NOMO-1 treated with DMSO at 0.1 percent for 48 hours (cell line): ENCODE results near the gene AK1.

Experiments used
- DNase-seq: peaks from one replicate; lab custom pipeline; 2025; ENCODE audit not compliant: unreplicated experiment; lab: John Stamatoyannopoulos, UW

The AK1 gene

GRCh38 chr9:127825319-127826051 lies 52.0 kb downstream of the AK1 start:
- DNase-seq: no peak

DNA sequence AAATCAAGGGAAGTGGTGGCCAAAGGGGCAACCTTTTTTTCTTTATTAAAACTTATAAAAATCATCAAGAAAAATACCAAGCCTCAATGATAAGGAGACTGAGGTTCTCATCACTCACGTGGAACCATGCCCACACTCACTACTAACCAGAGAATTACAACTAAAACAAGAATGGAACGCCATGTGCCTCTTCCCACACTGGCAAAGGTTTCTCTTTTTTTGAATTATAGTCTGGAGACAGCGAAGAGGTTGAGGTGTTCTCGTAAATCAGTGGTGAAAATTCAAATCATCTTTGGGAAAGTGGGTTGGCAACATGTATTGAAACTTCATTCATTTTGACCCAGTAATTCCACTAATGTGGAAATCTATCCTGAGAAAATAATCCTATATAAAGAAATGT lies 55.4 kb downstream of the AK1 start:
- no peak for DNase-seq

DNA sequence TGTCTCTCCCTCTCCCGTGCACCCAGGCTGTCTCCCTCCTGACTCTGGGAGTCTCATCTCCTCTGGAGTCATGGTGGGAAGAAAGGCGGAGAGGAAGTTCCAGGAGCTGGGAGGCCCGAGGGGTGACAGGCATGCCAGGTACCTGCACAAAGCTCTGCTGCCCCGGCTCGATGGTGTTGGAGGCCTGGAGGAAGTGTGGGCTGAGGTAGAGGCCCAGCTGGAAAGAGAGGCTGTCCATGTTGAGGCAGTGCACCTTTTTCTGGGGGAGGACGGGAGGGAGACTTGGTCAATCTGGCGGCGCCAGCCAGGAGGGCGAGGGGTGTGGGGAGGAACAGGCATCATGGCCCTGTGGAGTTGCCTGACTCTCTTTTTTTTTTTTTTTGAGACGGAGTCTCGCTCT lies 58.9 kb downstream of the AK1 start:
- DNase-seq: no peak

- DNase-seq: no peak
Measured at GRCh38 chr9:127817881-127818434, 59.5 kb downstream of the AK1 start.

GRCh38 chr9:127816728-127817127 lies 60.7 kb downstream of the AK1 start:
- DNase-seq: no peak
